Activated T-helper 9 cell treated with anti-CD3 and anti-CD28 coated beads, Interleukin-2, amount 50 U/mL, for 16 hours (primary cell): ENCODE data around the gene TOMM20.

Source experiments
- DNase-seq: peaks from one replicate; pipeline ENCODE4 v3.0.0-alpha.2; 2020; ENCODE audit warnings: low read depth

TOMM20 gene

DNA sequence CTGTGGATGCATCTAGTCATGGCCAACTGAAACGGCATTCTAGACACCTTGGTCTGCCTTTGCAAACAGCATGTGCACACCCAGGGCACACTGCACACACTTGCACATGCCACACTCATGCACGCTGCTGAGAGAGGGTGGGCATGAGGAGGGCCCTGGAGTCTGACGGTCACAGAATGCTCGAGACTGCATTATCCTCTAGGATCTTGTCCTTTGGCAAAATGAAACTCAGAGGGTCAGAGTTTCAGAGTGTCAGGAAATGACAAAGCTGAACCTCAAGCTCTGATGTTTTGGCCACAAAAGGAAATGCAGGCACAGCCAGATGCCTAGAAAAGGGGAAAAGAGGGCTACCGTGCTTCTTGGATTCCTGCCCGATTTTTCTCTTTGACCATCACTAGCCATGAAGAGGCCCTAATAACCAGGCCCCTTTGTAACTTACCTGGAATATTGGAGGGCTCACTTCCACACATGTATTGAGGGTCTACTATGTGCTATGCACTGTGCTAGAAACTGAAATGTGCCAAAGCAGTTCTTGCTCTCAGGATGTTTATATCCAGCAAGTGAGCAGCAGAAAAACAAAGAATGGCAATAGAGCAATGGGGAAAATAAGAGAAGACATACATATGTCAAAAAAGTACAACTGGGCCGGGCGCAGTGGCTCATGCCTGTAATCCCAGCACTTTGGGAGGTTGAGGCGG is 65.4 kb downstream of the TOMM20 start:
- no peak for DNase-seq

DNA sequence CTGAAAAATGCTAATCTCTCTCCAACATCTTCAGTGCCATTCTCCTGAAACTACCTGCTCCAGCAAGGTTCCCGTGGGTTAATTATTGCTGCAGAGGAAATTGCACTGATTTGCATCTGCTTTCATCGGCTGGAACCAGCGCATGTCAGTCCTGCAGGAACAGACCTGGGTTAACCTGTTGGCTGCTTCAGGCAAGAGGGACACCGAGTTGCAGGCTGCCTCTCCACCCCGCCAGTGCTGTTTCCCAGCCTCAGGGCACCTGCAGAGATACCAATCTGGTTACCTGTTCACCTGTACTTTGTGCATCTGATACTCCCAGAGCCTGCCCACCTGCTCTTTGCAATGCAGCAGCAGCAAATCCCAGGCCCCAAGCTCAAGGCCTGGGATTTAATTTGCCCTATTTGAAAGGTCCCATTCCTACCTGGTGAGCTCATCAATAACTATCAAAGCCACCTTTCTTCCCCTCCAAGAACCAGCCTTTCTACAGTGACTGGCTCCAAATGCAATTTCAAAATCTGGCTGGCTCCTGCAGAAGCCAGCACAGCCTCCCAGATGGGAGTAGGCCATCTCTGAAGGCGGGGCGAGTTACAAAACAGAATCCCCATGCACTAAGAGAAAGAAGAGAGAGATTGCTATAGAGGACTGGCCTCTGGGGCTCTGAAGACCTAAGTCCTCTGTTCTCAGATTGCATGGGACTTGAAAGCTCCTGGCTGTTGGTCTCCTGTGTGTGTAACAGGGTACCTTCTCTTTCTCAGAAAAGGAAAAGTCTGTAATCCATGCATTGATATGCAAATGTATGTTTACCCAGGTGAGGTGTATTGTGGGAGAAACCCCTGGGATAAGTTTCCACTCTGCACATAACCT is 67.8 kb downstream of the TOMM20 start:
- no peak for DNase-seq
